ENCODE data around the gene FXR2.

FXR2 gene

DNA sequence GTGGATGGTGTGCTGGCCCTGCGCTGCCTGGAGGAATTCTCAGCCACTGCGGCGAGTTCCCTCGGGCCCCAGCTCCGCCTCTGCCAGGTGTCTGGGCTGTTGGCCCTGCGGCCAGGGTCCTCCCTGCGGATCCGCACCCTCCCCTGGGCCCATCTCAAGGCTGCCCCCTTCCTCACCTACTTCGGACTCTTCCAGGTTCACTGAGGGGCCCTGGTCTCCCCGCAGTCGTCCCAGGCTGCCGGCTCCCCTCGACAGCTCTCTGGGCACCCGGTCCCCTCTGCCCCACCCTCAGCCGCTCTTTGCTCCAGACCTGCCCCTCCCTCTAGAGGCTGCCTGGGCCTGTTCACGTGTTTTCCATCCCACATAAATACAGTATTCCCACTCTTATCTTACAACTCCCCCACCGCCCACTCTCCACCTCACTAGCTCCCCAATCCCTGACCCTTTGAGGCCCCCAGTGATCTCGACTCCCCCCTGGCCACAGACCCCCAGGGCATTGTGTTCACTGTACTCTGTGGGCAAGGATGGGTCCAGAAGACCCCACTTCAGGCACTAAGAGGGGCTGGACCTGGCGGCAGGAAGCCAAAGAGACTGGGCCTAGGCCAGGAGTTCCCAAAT, 57.4 kb downstream of the FXR2 start:
- DNase-seq (ENCODE audit: low read depth, low spot score) = no peak
- Histone ChIP-seq H3K4me3 (ENCODE audit: insufficient read length, low read depth) (no peak overlapping the region), H3K9me3 (ENCODE audit: insufficient read depth, low read length) (no peaks in the 10 kb centered on the region), H3K4me1 (ENCODE audit: insufficient read depth, insufficient read length) (peaks cover 26% of the 10 kb centered on the region), H3K9ac (ENCODE audit: insufficient read length, low read depth) (peak overlapping the region; percentile 61), H3K36me3 (ENCODE audit: insufficient read depth, insufficient read length, low read length) (no peaks in the 10 kb centered on the region), H3K27me3 (ENCODE audit: insufficient read depth, insufficient read length) (no peaks in the 10 kb centered on the region)
- TF ChIP-seq ZNF274 (IDR thresholded peaks at IDR 0.05; ENCODE audit: low read depth, low read length) (no peak), SUZ12 (IDR thresholded peaks at IDR 0.05; ENCODE audit: extremely low read depth, insufficient read depth, insufficient read length) (no peak), YY1 (IDR thresholded peaks at IDR 0.05; ENCODE audit: insufficient read depth, insufficient read length) (no peak)

DNA sequence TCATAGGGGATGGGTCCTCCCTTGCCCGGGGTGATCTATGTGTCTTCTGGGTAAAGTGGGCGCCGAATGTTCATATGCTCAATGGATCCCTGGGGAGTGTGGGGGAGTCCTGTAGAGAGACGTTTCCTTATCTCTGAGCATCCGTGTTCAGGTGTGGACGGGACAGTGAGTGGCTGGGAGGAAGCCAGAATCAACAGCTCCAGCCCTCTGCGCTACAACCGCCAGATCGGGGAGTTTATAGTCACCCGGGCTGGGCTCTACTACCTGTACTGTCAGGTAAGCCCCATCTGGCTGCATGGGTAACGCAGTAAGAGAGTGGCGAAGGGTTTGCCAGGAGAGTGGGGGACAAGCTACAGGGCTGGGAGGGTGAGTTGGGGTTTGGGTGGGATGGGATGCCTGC, 58.1 kb downstream of the FXR2 start:
- no peak overlapping the region for H3K9ac ChIP-seq (ENCODE audit: insufficient read length, low read depth)

DNA sequence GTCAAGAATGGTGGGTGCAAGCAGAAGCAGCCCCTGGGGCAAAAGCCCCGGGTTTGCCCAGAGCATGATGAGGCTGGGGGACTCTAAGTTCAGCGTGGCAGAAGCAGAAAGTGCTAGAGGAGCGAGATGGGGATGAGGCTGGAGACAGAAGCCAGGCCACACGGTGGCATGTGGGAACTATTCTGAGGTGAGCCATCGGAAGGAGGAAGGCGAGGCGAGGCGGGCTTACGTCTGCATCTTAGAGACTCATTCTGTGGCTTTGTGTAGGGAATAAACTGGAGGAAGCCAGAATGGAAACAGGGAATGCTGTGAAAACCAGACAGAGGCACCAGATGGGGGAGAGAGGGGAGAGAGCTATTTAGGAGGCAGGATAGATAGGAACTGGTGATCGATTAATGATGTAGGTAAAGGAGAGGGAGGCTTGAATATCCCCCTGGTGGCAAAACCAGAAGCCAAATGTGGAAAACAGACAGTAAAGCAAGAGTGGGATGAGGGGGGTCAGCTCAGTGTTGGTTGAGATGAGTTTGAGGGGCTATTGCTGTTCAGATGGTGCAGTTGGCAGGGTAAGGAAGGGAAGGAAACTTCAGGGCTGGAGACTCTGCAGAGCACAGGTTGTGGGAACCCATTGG, 59.3 kb downstream of the FXR2 start:
- Histone ChIP-seq H3K4me3 (ENCODE audit: insufficient read length, low read depth) (no peak overlapping the region), H3K27me3 (ENCODE audit: insufficient read depth, insufficient read length) (no peaks in the 10 kb centered on the region), H3K9me3 (ENCODE audit: insufficient read depth, low read length) (no peaks in the 10 kb centered on the region), H3K4me1 (ENCODE audit: insufficient read depth, insufficient read length) (peaks cover 26% of the 10 kb centered on the region), H3K9ac (ENCODE audit: insufficient read length, low read depth) (no peak overlapping the region), H3K36me3 (ENCODE audit: insufficient read depth, insufficient read length, low read length) (no peaks in the 10 kb centered on the region)
- DNase-seq (ENCODE audit: low read depth, low spot score) = no peak
- TF ChIP-seq YY1 (IDR thresholded peaks at IDR 0.05; ENCODE audit: insufficient read depth, insufficient read length) = no peak

More for the DNA sequence above, 58.1 kb downstream of the FXR2 start:
- H3K27me3 ChIP-seq (ENCODE audit: insufficient read depth, insufficient read length) = no peaks in the 10 kb centered on the region
- DNase-seq (ENCODE audit: low read depth, low spot score) = no peak
- H3K4me3 ChIP-seq (ENCODE audit: insufficient read length, low read depth) = no peak overlapping the region
- no peaks in the 10 kb centered on the region for H3K36me3 ChIP-seq (ENCODE audit: insufficient read depth, insufficient read length, low read length)
- H3K9me3 ChIP-seq (ENCODE audit: insufficient read depth, low read length) = no peaks in the 10 kb centered on the region
- H3K4me1 ChIP-seq (ENCODE audit: insufficient read depth, insufficient read length) = peaks cover 26% of the 10 kb centered on the region
- TF ChIP-seq ZNF274 (IDR thresholded peaks at IDR 0.05; ENCODE audit: low read depth, low read length) = no peak
- TF ChIP-seq SUZ12 (IDR thresholded peaks at IDR 0.05; ENCODE audit: extremely low read depth, insufficient read depth, insufficient read length) = no peak
- TF ChIP-seq YY1 (IDR thresholded peaks at IDR 0.05; ENCODE audit: insufficient read depth, insufficient read length) = no peak

- no peak for DNase-seq (ENCODE audit: low read depth, low spot score)
- Histone ChIP-seq H3K36me3 (ENCODE audit: insufficient read depth, insufficient read length, low read length) (no peaks in the 10 kb centered on the region), H3K9ac (ENCODE audit: insufficient read length, low read depth) (no peak overlapping the region), H3K4me3 (ENCODE audit: insufficient read length, low read depth) (no peak overlapping the region), H3K27me3 (ENCODE audit: insufficient read depth, insufficient read length) (no peaks in the 10 kb centered on the region), H3K9me3 (ENCODE audit: insufficient read depth, low read length) (no peaks in the 10 kb centered on the region), H3K4me1 (ENCODE audit: insufficient read depth, insufficient read length) (peaks cover 10% of the 10 kb centered on the region)
- TF ChIP-seq SUZ12 (IDR thresholded peaks at IDR 0.05; ENCODE audit: extremely low read depth, insufficient read depth, insufficient read length) = no peak
- TF ChIP-seq ZNF274 (IDR thresholded peaks at IDR 0.05; ENCODE audit: low read depth, low read length) = no peak
Measured at GRCh38 chr17:7553356-7553755, 61.3 kb downstream of the FXR2 start.

DNA sequence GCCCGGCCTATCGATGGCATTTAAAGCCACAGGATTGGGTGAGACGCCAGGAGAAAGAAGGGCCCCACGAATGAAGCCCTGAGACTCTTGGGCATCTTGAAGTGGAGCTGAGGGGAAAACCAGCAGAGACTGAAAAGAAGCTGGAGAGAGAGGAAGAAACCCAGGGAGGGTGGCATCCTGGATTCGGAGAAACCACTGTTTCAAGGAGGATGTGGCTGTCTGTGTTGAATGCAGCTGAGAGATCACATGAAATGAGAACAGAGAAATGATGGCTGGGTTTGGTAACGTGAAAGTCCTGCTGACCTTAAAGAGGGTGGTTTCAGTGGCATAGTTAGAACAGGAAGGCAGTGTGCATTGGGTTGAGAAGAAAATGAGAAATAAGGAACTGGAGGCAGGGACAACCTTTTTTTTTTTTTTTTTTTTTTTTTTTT, 62.1 kb downstream of the FXR2 start:
- Histone ChIP-seq H3K4me1 (ENCODE audit: insufficient read depth, insufficient read length) (peaks cover 5% of the 10 kb centered on the region), H3K36me3 (ENCODE audit: insufficient read depth, insufficient read length, low read length) (no peaks in the 10 kb centered on the region), H3K9me3 (ENCODE audit: insufficient read depth, low read length) (no peaks in the 10 kb centered on the region), H3K27me3 (ENCODE audit: insufficient read depth, insufficient read length) (no peaks in the 10 kb centered on the region), H3K4me3 (ENCODE audit: insufficient read length, low read depth) (no peak overlapping the region), H3K9ac (ENCODE audit: insufficient read length, low read depth) (no peak overlapping the region)
- DNase-seq (ENCODE audit: low read depth, low spot score) = no peak
- TF ChIP-seq YY1 (IDR thresholded peaks at IDR 0.05; ENCODE audit: insufficient read depth, insufficient read length) (no peak), ZNF274 (IDR thresholded peaks at IDR 0.05; ENCODE audit: low read depth, low read length) (no peak), SUZ12 (IDR thresholded peaks at IDR 0.05; ENCODE audit: extremely low read depth, insufficient read depth, insufficient read length) (no peak)

DNA sequence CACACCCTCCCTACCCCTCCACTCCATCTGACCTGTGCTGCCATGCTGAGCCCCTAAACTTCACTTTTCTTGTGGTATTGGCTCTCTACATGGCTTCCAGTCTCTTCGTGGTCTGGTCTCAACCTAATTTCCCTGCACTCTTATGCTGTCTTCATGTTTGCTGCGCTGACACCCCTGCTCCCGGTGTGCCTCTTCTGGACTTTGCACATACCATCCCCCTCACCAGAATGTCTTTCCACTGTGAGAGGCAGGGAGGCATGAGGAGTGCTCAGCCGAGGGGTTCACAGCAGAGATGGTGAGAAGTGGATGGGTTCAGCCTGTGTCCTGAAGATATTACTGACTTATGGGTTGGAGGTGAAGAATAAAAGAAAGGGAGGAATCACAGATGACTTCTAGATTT, 63.3 kb downstream of the FXR2 start:
- Histone ChIP-seq H3K27me3 (ENCODE audit: insufficient read depth, insufficient read length) (no peaks in the 10 kb centered on the region), H3K4me3 (ENCODE audit: insufficient read length, low read depth) (no peak overlapping the region), H3K9me3 (ENCODE audit: insufficient read depth, low read length) (no peaks in the 10 kb centered on the region), H3K4me1 (ENCODE audit: insufficient read depth, insufficient read length) (no peaks in the 10 kb centered on the region), H3K9ac (ENCODE audit: insufficient read length, low read depth) (no peak overlapping the region), H3K36me3 (ENCODE audit: insufficient read depth, insufficient read length, low read length) (no peaks in the 10 kb centered on the region)
- TF ChIP-seq ZNF274 (IDR thresholded peaks at IDR 0.05; ENCODE audit: low read depth, low read length) (no peak), SUZ12 (IDR thresholded peaks at IDR 0.05; ENCODE audit: extremely low read depth, insufficient read depth, insufficient read length) (no peak), YY1 (IDR thresholded peaks at IDR 0.05; ENCODE audit: insufficient read depth, insufficient read length) (no peak)
- DNase-seq (ENCODE audit: low read depth, low spot score) = no peak

GRCh38 chr17:7550344-7550743, 64.4 kb downstream of the FXR2 start:
- Histone ChIP-seq H3K4me3 (ENCODE audit: insufficient read length, low read depth) (no peak overlapping the region), H3K4me1 (ENCODE audit: insufficient read depth, insufficient read length) (no peaks in the 10 kb centered on the region), H3K36me3 (ENCODE audit: insufficient read depth, insufficient read length, low read length) (no peaks in the 10 kb centered on the region), H3K27me3 (ENCODE audit: insufficient read depth, insufficient read length) (no peaks in the 10 kb centered on the region), H3K9ac (ENCODE audit: insufficient read length, low read depth) (no peak overlapping the region), H3K9me3 (ENCODE audit: insufficient read depth, low read length) (no peaks in the 10 kb centered on the region)
- no peak for TF ChIP-seq SUZ12 (IDR thresholded peaks at IDR 0.05; ENCODE audit: extremely low read depth, insufficient read depth, insufficient read length)
- no peak for TF ChIP-seq YY1 (IDR thresholded peaks at IDR 0.05; ENCODE audit: insufficient read depth, insufficient read length)
- no peak for TF ChIP-seq ZNF274 (IDR thresholded peaks at IDR 0.05; ENCODE audit: low read depth, low read length)
- no peak for DNase-seq (ENCODE audit: low read depth, low spot score)
